H1 (cell line): ENCODE results near the gene ARHGEF7.

Experiments used
- CBX5 ChIP-seq: fragments of 300-800, 300-1000 bp; sonication (generic); IDR thresholded peaks from 2 replicates; pipeline ENCODE4 v1.7.1; 2016; ENCODE audit warnings: antibody characterized with exemption, low read length, low read depth
- CHD1 ChIP-seq: IDR thresholded peaks from 2 replicates; pipeline ENCODE4 v1.6.1; 2012; ENCODE audit warnings: low read depth, low read length, improper control_type of control experiment
- EP300 ChIP-seq, 2 experiments: IDR thresholded peaks; 1 replicate in 1 of 2; 2 replicates in 1 of 2; pipeline ENCODE4 v1.6.1; 2011 to 2012; ENCODE audit warnings: low read depth in 2 of 2, low read length in 2 of 2, mild to moderate bottlenecking in 2 of 2, borderline replicate concordance in 1 of 2, inconsistent platforms in 1 of 2, moderate library complexity in 1 of 2
- EZH2 ChIP-seq: fragments of 200-600 bp; sonication (generic); IDR thresholded peaks from 2 replicates; pipeline ENCODE4 v1.7.1; 2012; ENCODE audit warnings: low read depth, mild to moderate bottlenecking, moderate library complexity, low read length, inconsistent platforms; ENCODE audit not compliant: severe bottlenecking
- GTF2F1 ChIP-seq: IDR thresholded peaks from 2 replicates; pipeline ENCODE4 v1.6.1; 2012; ENCODE audit warnings: low read depth, low read length, improper control_type of control experiment, borderline replicate concordance
- JUND ChIP-seq: IDR thresholded peaks from 2 replicates; pipeline ENCODE4 v1.6.1; 2011; ENCODE audit warnings: mild to moderate bottlenecking, improper control_type of control experiment, low read length
- KDM1A ChIP-seq: fragments of 200-600, 300-600 bp; sonication (generic); IDR thresholded peaks from 2 replicates; pipeline ENCODE4 v1.7.1; 2016; ENCODE audit warnings: mild to moderate bottlenecking, low read length, borderline replicate concordance
- PHF8 ChIP-seq: fragments of 200-600 bp; sonication (generic); conservative IDR thresholded peaks from 2 replicates; pipeline ENCODE4 v1.7.1; 2012; ENCODE audit warnings: low read depth, mild to moderate bottlenecking, inconsistent platforms, low read length, moderate library complexity
- POLR2A ChIP-seq, 2 experiments: IDR thresholded peaks; 1 replicate in 1 of 2; 2 replicates in 1 of 2; pipeline ENCODE4 v1.6.1; 2011; ENCODE audit warnings: low read depth in 2 of 2, low read length in 2 of 2, mild to moderate bottlenecking in 2 of 2; ENCODE audit errors: control extremely low read depth in 1 of 2
- POLR2AphosphoS5 ChIP-seq: IDR thresholded peaks from 2 replicates; pipeline ENCODE4 v1.6.1; 2011; ENCODE audit warnings: low read depth, low read length
- RAD21 ChIP-seq, 2 experiments: IDR thresholded peaks in 1 of 2; conservative IDR thresholded peaks in 1 of 2; 2 replicates each; pipeline ENCODE4 v1.6.1; 2011; ENCODE audit warnings: low read depth in 2 of 2, low read length in 2 of 2, improper control_type of control experiment in 1 of 2, inconsistent platforms in 1 of 2, mild to moderate bottlenecking in 1 of 2, moderate library complexity in 1 of 2
- SIN3A ChIP-seq, 2 experiments: IDR thresholded peaks in 1 of 2; conservative IDR thresholded peaks in 1 of 2; 2 replicates each; pipeline ENCODE4 v1.6.1; 2011 to 2012; ENCODE audit warnings: low read length in 2 of 2, improper control_type of control experiment in 1 of 2, low read depth in 1 of 2, mild to moderate bottlenecking in 1 of 2
- SP1 ChIP-seq: IDR thresholded peaks from 2 replicates; pipeline ENCODE4 v1.6.1; 2011; ENCODE audit warnings: low read depth, low read length
- TF ChIP-seq, protein P1 (sequence below), 3 experiments: IDR thresholded peaks; 1 replicate in 2 of 3; 2 replicates in 1 of 3; pipeline versions ENCODE4 v1.5.1 to v1.6.1; 2011; ENCODE audit warnings: low read length in 3 of 3, mild to moderate bottlenecking in 3 of 3, inconsistent platforms in 2 of 3, low read depth in 1 of 3, moderate library complexity in 1 of 3; ENCODE audit not compliant: insufficient read depth in 1 of 3; ENCODE audit errors: control extremely low read depth in 1 of 3

DNA sequence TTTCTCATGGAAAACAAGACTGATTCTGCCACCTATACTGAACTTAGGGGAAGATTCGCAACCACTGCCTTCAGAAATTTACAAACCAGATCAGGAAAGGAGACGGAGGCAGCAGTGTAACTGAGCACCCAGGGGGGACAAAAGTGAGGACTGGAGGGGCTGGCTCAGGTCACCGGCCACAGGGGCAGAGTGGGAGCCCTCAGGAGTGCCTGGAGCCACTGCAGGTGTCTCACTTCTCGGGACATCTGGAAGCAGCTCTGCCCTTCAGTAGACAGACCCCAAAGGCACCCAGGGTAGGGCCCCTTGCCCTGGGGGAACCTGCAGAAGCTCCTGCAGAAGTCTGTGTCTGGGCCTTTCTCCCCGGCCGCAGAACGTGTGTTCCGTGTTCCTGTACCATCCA, 5.8 kb downstream of the ARHGEF7 start:
- TF ChIP-seq SP1: no peak
- TF ChIP-seq, protein P1, sequence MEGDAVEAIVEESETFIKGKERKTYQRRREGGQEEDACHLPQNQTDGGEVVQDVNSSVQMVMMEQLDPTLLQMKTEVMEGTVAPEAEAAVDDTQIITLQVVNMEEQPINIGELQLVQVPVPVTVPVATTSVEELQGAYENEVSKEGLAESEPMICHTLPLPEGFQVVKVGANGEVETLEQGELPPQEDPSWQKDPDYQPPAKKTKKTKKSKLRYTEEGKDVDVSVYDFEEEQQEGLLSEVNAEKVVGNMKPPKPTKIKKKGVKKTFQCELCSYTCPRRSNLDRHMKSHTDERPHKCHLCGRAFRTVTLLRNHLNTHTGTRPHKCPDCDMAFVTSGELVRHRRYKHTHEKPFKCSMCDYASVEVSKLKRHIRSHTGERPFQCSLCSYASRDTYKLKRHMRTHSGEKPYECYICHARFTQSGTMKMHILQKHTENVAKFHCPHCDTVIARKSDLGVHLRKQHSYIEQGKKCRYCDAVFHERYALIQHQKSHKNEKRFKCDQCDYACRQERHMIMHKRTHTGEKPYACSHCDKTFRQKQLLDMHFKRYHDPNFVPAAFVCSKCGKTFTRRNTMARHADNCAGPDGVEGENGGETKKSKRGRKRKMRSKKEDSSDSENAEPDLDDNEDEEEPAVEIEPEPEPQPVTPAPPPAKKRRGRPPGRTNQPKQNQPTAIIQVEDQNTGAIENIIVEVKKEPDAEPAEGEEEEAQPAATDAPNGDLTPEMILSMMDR (IDR thresholded peaks at IDR 0.05; ENCODE audit: control extremely low read depth in 1 of 3, insufficient read depth in 1 of 3, low read depth in 1 of 3, low read length in 3 of 3): no peak
- TF ChIP-seq RAD21 (IDR thresholded peaks at IDR 0.05 in 1 of 2, conservative IDR thresholded peaks at IDR 0.05 in 1 of 2; ENCODE audit: low read depth in 2 of 2, low read length in 2 of 2): no peak
- no peak for TF ChIP-seq CHD1
- TF ChIP-seq SIN3A (conservative IDR thresholded peaks at IDR 0.05 in 1 of 2, IDR thresholded peaks at IDR 0.05 in 1 of 2; ENCODE audit: low read depth in 1 of 2, low read length in 2 of 2): no peak
- TF ChIP-seq KDM1A: no peak
- TF ChIP-seq EZH2: no peak
- no peak for TF ChIP-seq POLR2A (IDR thresholded peaks at IDR 0.05; ENCODE audit: control extremely low read depth in 1 of 2, low read depth in 2 of 2, low read length in 2 of 2)
- TF ChIP-seq PHF8: no peak
- TF ChIP-seq JUND: no peak
- TF ChIP-seq EP300 (IDR thresholded peaks at IDR 0.05; ENCODE audit: borderline replicate concordance in 1 of 2, low read depth in 2 of 2, low read length in 2 of 2): no peak
- no peak for TF ChIP-seq CBX5
- no peak for TF ChIP-seq POLR2AphosphoS5
- TF ChIP-seq GTF2F1: no peak
